SK-N-MC (cell line): ENCODE results near the gene OR11H6.
"Not testable (repeated sequence)": the region's sequence is repeated elsewhere in the genome, so short reads cannot be mapped to it uniquely, and the experiment has no call there.

Experiments used
- DNase-seq: peaks from one replicate; pipeline ENCODE4 v3.0.0-alpha.2; 2011; ENCODE audit warnings: low read depth, low spot score
- H3K27ac ChIP-seq: fragments of 200-600 bp; sonication (generic); 2 replicates; pipeline ENCODE4 v1.5.1; 2016; ENCODE audit warnings: mixed run types
- H3K36me3 ChIP-seq: fragments of 200-600 bp; sonication (generic); 2 replicates; pipeline ENCODE4 v1.6.1; 2017; ENCODE audit warnings: antibody characterized with exemption, low read length, mixed read lengths; ENCODE audit not compliant: insufficient read depth
- H3K4me3 ChIP-seq: fragments of 200-600 bp; sonication (generic); 2 replicates; pipeline ENCODE4 v1.5.1; 2016
- H3K9ac ChIP-seq: fragments of 200-600 bp; sonication (generic); 2 replicates; pipeline ENCODE4 v1.8.0; 2017; ENCODE audit warnings: mixed run types, mixed read lengths; ENCODE audit not compliant: insufficient read length
- H3K9me3 ChIP-seq: fragments of 200-600 bp; sonication (generic); 2 replicates; pipeline ENCODE4 v1.6.1; 2017; ENCODE audit warnings: low read depth, mild to moderate bottlenecking, antibody characterized with exemption, low read length, moderate library complexity, mixed read lengths
- EZH2 ChIP-seq: fragments of 200-600 bp; sonication (generic); IDR thresholded peaks from one replicate; pipeline ENCODE4 v1.6.1; 2017; ENCODE audit warnings: antibody characterized with exemption
- FOXP2 ChIP-seq: optimal IDR thresholded peaks from 2 replicates; pipeline ENCODE3; 2011; ENCODE audit warnings: mild to moderate bottlenecking, moderate library complexity; ENCODE audit not compliant: insufficient read depth; ENCODE audit errors: extremely low read length, control extremely low read depth
- POLR2AphosphoS5 ChIP-seq: IDR thresholded peaks from 2 replicates; pipeline ENCODE4 v1.6.1; 2012; ENCODE audit warnings: mild to moderate bottlenecking, low read depth, low read length, borderline replicate concordance

Gene OR11H6

GRCh38 chr14:20219033-20219432, 4.5 kb upstream of the OR11H6 start:
- no peaks in the 10 kb centered on the region for H3K36me3 ChIP-seq
- H3K9ac ChIP-seq: peak overlapping the region; percentile 14
- no peaks in the 10 kb centered on the region for H3K9me3 ChIP-seq
- H3K4me3 ChIP-seq: peak overlapping the region; percentile 66
- peak overlapping the region; percentile 46; the same call in 1 of the 2 replicates for H3K27ac ChIP-seq
- no peak for TF ChIP-seq POLR2AphosphoS5
- peak; percentile 51 for DNase-seq

GRCh38 chr14:20228681-20229080, 5.2 kb downstream of the OR11H6 start, which contains the start of gene OR11H7:
OR11H7 (plus strand) TSS chr14:20228981.
- Histone ChIP-seq H3K9me3 (no peaks in the 10 kb centered on the region), H3K4me3 (no peak within 1 kb of the TSS), H3K36me3 (no peaks in the 10 kb centered on the region), H3K9ac (no peak within 1 kb of the TSS), H3K27ac (no peak within 1 kb of the TSS)
- DNase-seq: no peak
- TF ChIP-seq FOXP2 (no peak), EZH2 (no peak), POLR2AphosphoS5 (no peak)

GRCh38 chr14:20235415-20235814, 11.9 kb downstream of the OR11H6 start:
- not testable (repeated sequence) for H3K9me3 ChIP-seq, DNase-seq, H3K36me3 ChIP-seq

GRCh38 chr14:20247646-20248246, 24.2 kb downstream of the OR11H6 start:
- no peaks in the 10 kb centered on the region for H3K9me3 ChIP-seq

More at GRCh38 chr14:20235415-20235814, 11.9 kb downstream of the OR11H6 start:
- not testable (repeated sequence) for H3K27ac ChIP-seq, H3K4me3 ChIP-seq, H3K9ac ChIP-seq

GRCh38 chr14:20262642-20263128, 39.2 kb downstream of the OR11H6 start:
- Histone ChIP-seq H3K9me3 (no peaks in the 10 kb centered on the region), H3K27ac (peak overlapping the region; percentile 63), H3K36me3 (no peaks in the 10 kb centered on the region), H3K9ac (peak overlapping the region; percentile 4), H3K4me3 (peak overlapping the region; percentile 14; the same call in 1 of the 2 replicates)
- TF ChIP-seq FOXP2 (no peak), EZH2 (no peak), POLR2AphosphoS5 (no peak)
- DNase-seq: peak; percentile 32

More at GRCh38 chr14:20247646-20248246, 24.2 kb downstream of the OR11H6 start:
- no peaks in the 10 kb centered on the region for H3K36me3 ChIP-seq
- TF ChIP-seq EZH2 (no peak), FOXP2 (no peak), POLR2AphosphoS5 (no peak)
- H3K9ac ChIP-seq: no peak overlapping the region
- DNase-seq: no peak
- H3K27ac ChIP-seq: no peak overlapping the region
- no peak overlapping the region for H3K4me3 ChIP-seq

- not testable (repeated sequence) for H3K27ac ChIP-seq, H3K36me3 ChIP-seq, DNase-seq, H3K9ac ChIP-seq, H3K4me3 ChIP-seq, H3K9me3 ChIP-seq
Measured at GRCh38 chr14:20264361-20264760, 40.9 kb downstream of the OR11H6 start.

GRCh38 chr14:20274062-20274461, 50.6 kb downstream of the OR11H6 start:
- TF ChIP-seq POLR2AphosphoS5: no peak
- no peak for TF ChIP-seq EZH2
- TF ChIP-seq FOXP2: no peak
- Histone ChIP-seq H3K9me3 (no peaks in the 10 kb centered on the region; the same call in 1 of the 2 replicates), H3K9ac (no peak overlapping the region), H3K36me3 (no peaks in the 10 kb centered on the region), H3K27ac (no peak overlapping the region), H3K4me3 (no peak overlapping the region)
- no peak for DNase-seq
